Retina (tissue), 1 donor: ENCODE results near the gene RPL41.

Experiments
- DNase-seq: peaks from one replicate; pipeline ENCODE4 v3.0.0-alpha.2; 2016

The RPL41 gene

DNA sequence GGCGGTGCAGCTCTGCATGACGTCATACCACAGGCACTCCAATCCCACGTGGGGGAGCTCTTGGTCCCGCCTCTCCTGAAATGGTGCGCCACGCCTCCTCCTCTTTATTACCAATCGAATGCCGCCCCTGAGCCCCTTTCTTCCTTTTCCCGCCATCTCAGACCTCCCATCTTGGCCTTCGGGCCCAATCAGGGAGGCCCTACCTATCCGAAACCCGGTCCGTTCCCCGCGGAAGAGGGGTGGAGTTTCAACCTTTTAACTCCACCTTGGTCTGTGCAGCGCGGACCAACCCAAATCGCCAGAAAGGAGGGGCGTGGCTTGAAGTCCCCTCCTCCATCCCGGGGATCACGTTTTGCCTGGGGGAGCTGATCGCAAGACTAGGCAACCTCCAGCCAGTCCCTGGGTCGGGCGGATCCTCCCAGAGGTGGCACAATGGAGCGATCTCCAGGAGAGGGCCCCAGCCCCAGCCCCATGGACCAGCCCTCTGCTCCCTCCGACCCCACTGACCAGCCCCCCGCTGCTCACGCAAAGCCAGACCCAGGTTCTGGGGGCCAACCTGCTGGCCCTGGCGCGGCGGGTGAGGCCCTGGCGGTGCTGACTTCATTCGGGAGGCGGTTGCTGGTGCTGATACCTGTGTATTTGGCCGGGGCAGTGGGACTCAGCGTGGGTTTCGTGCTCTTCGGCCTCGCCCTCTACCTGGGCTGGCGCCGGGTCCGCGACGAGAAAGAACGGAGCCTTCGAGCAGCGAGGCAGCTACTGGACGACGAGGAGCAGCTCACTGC lies 11.6 kb downstream of the RPL41 start, which contains the start of gene ESYT1:
Gene ESYT1 (plus strand): TSS at position 380 of the 782 bp plus-strand sequence. CDS start 53 bp downstream, at position 433.
- DNase-seq, result peak; percentile 96

DNA sequence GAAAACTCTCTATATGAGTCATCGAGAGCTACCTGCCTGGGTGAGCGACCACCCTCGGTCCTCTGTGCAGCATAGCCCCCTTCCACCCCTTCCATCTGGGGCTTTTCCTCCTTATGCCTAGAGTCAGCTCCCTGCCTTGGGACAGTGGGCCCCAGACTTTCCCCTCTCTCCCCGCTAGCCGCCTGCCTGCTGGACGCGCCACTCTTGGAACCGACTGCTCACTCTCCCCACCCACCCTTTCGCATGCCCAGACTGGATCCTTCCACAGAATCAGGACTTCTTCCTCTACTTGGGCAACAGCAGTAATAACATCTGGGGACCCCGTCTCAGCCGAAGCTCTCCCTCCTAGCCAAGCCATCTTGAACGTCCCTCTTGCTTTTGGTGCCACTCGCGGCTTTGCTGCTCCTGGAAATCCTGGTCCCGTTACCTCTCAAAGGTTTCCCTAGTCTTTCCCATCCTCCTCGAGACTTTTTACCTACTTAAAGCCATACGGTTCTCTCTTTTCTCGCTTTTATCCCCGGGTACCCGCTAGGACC lies 12.3 kb downstream of the RPL41 start:
- DNase-seq, result no peak

DNA sequence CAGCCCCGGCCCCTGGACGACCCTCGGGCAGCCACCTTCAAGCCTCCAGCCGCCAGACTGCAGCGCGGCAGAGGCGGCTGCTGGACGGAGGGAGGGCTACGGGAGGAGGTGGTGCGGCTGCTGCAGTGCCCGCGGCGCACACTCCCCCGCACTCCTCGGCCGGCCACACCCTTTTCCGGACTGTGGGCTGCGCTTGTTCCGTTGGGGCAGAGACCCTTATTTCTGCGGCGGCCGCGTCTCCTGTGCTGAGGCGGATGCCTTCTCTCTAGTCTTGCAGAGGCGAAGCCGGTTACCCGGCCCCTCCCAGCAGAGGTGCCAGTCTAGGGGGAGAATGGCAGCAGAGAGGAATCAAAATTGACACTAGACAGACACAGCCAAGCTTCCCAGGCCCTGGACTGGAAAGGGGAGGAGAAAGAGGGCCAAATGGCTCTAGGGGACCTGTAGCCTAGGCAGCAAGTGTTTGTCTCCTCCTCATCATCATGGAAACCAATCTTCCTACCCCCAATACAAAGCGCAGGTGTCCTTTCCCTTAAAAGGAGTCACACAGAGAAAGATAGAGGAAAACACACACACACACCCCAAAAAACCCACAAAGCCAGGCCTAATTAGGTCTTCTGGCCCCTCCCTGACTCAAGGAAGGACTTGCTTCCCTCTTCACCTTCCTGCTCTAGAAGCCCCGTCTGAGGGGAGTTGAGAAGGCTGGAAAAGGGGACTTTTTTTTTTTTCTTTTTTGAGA lies 12.9 kb downstream of the RPL41 start:
- DNase-seq, result peak; percentile 81

- no peak for DNase-seq
These were observed 13.6 kb downstream of the RPL41 start for GRCh38 chr12:56129942-56130495.

DNA sequence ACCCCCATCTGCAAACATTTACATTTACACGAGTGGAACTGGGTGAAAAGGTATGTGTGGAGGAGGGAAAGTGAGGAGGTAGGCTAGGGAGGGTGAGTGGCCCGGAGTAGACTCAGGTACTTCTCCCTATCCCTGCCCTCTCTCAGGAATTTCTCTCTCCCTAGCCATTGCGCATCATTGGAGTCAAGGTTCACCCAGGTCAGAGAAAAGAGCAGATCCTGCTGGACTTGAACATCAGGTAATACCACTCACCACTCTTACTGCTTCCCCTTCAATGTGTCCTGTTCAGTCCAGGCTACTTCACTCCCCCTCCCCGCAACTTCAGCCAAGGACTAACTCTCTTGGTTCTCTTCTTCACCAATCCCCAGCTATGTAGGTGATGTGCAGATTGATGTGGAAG lies 14.4 kb downstream of the RPL41 start:
- no peak for DNase-seq

- DNase-seq, result no peak
These were observed 18.5 kb downstream of the RPL41 start for GRCh38 chr12:56134897-56135296.

DNA sequence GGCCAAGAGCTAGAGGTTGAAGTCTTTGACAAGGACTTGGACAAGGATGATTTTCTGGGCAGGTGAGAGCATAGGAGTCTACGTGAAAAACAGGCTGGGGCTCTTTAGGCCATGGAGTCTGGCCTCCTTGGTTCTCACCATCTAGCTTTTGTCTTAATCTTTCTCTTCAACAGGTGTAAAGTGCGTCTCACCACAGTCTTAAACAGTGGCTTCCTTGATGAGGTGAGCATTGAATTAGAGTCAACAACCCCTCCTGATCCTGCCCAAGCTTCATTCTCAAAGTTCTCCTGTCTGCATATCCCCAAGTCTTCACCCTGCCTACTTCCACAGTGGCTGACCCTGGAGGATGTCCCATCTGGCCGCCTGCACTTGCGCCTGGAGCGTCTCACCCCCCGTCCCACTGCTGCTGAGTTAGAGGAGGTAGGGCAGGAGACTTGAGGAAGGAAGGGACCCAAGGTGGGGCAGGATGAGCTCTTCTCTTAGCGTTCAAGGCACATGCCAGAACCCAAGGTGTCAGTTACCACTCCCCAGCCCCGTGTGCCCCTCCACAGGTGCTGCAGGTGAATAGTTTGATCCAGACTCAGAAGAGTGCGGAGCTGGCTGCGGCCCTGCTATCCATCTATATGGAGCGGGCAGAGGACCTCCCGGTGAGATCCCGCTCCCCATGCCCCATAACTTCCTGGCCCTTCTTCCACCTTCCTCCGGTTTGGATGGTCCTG lies 21.6 kb downstream of the RPL41 start:
- no peak for DNase-seq

DNA sequence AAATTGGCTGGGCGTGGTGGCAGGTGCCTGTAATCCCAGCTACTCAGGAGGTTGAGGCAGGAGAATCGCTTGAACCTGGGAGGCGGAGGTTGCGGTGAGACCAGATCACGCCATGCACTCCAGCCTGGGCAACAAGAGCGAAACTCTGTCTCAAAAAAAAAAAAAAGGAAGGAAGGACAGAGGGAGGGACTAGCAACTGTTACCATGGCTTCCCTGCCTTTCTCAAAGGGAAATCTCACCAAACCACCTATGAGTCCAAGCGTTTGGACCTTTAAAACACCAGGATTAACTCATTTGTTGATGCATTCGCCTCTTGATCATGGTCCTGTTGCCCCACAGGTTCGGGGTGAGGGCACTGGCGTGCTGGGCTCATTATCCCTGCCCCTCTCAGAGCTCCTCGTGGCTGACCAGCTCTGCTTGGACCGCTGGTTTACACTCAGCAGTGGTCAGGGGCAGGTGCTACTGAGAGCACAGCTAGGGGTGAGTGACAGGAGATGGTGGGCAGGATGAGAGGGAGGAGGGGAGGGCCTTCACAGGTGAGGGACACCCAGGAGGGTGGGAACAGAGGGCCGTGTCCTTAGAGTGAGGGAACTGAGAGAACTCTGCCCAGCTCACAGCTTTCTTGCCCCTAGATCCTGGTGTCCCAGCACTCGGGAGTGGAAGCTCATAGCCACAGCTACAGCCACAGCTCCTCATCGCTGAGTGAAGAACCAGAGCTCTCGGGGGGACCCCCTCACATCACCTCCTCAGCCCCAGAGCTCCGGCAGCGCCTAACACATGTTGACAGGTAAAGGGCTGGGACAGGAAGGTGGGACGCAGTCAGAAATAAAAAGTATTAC lies 25.7 kb downstream of the RPL41 start:
- DNase-seq, result no peak

DNA sequence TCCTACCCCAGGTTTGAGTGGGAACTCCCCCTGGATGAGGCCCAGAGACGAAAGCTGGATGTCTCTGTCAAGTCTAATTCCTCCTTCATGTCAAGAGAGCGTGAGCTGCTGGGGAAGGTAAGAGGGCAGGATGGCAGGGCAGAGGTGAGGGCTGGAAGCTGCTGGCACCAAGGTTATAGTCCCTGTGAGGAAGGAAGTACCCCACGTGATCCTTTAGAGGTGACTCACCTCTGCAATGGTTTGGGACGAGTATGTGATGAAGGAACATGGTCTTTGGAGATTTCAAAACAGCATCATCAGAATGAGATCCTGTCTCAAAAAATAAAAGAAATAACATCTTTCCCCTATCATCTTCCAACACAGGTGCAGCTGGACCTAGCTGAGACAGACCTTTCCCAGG lies 26.8 kb downstream of the RPL41 start:
- no peak for DNase-seq

DNA sequence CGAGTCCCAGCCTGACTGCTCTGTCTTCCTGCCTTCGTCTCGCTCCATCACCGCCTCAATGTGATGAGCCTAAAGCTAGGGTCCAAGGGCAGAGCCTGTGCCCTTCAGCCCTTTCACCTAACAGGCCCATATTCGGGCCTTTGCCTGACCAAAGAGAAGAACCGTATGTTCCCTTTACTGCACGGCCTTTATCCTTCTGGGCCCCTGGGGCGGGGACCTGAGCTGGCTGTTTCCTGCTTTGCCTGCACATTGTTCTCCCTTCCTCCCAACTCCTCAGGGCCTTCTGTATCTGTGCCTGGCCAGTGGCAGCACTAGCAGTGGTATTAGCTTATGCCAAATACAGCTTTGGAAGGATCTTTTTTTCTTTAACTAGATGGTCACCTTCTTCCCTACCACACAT lies 27.4 kb downstream of the RPL41 start:
- no peak for DNase-seq

DNA sequence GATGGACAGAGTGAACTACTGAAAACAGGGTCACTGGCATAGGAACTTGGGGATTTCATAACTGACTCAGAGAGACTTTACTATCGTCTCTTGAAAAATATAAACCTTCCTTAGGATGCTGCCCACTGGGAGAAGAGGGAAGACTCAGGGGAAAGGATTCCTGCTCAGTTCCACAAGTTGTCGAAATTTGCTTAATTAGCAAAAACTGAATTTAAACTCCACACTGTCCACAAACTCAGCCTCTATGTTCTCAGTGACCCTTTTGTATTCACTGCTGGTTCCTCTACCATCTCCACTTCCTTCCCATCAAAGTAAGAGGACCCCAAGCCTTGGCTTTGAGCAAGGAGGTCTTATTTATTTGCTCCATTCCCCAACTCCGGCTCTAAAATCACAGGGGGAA lies 28.8 kb downstream of the RPL41 start:
- DNase-seq, result no peak

GRCh38 chr12:56146492-56147460 lies 30.3 kb downstream of the RPL41 start:
- no peak for DNase-seq

DNA sequence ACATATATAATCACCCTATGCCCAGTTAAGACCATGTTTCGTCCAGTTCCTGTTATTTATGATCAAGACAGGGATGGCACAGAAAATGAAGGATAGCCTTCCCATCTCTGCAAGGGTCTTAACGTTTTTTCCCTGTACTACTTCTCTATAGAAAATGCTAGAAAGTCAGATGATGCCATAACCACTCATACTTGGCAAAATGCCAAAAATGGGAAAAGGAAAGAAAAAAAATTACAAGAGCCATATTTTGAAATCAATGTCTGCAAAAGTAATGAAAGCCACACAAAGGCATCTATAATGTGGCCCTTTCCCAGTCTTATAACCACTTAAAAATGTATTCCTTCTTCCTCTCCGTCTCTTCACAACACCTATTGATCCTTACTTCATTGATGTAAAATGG lies 34.1 kb downstream of the RPL41 start:
- no peak for DNase-seq

- no peak for DNase-seq
These were observed 35.3 kb downstream of the RPL41 start for GRCh38 chr12:56151672-56152131.

DNA sequence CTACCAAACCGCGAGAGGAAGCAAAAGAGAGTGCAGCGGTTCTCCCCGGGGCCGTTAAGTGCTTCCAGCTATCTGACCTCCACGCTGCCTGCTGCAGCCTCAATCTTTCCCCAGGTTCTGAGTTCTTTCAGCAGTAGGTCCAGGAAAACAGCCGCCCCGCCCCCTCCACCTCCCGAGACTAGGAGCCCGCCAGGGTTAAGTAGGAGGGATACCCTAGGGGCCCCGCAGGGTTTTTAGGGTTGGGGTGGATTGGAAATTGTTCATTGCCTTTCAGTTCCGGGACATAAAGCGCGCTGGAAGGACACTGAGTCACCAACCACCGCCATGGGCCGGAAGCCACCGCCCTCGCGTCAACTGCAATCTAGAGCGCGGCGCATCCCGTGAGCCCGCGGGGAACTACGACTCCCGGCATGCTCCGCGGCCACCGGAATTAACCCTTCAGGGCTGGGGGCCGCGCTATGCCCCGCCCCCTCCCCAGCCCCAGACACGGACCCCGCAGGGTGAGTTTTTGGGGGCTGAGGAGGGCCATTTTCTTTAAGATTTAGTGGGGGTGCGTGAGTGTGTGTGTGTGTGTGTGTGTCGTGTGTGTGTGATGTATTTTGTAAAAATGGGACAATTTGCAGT lies 35.8 kb downstream of the RPL41 start, which contains the start of gene MYL6B:
Gene MYL6B (plus strand): TSS at position 456 of the 624 bp plus-strand sequence. CDS start 1,332 bp downstream, outside the sequence.
- peak; percentile 94 for DNase-seq

- no peak for DNase-seq
These were observed 36.6 kb downstream of the RPL41 start for GRCh38 chr12:56152756-56153677.

DNA sequence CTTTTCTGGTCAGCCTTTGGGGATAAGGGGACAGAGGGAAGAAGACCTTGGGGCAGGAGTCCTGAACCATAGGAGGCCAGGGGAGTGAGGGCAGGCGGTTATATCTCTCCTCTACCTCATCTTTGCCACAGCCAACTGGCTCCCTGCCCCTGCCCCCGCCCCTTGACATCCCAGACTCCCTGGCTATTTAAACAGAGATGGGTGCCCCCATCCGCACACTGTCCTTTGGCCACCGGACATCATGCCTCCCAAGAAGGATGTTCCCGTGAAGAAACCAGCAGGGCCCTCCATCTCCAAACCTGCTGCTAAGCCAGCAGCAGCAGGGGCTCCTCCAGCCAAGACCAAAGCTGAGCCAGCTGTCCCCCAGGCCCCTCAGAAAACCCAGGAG lies 37.2 kb downstream of the RPL41 start:
- no peak for DNase-seq

DNA sequence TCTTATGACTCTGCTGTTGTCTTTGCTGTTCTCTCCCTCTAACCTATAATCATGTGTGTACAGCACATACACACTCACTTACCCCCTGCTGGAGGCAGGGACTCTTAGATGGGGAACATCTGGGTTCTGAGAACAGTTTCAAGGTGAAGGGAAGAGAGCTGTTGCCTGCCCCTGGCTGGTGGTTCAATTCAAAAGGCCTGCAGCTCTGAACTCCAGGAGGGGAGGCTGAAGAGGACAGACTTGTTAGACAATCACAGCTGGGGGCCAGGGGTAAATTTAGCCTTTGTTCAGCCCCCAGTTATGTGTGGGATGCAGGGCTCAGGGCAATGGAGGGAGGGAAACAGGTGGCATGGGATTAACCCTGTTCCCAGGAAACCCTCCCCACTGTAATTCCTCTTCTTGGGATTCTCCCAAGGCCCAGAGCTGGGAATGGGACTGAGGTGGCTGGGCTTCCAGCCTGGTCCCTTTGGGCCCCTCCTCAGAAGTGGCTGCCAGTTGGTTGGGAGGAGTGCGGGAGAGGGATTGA lies 37.9 kb downstream of the RPL41 start:
- DNase-seq, result no peak

DNA sequence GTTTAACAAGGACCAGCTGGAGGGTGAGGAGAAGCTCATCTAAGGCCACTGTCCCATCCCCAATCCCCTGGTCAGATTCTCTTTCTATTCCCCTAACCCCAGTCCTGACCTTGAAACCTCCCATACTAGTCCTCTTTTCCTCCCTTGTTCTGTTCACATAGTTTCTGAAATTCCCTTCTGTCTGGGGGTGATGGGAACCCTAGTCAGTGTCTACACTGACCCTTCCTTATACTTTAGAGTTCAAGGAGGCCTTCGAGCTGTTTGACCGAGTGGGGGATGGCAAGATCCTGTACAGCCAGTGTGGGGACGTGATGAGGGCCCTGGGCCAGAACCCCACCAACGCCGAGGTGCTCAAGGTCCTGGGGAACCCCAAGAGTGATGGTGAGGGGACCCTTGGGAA lies 38.4 kb downstream of the RPL41 start:
- no peak for DNase-seq
